Measurements from ENCODE around the gene ELFN1.

ELFN1 gene

GRCh38 chr7:1739593-1739992 lies 69.5 kb downstream of the ELFN1 start:
- no peak for DNase-seq (ENCODE audit: extremely low read depth in 1 of 2, low read depth in 1 of 2)

GRCh38 chr7:1740214-1740613 lies 70.1 kb downstream of the ELFN1 start:
- DNase-seq (ENCODE audit: extremely low read depth in 1 of 2, low read depth in 1 of 2) = no peak

GRCh38 chr7:1741246-1741645 lies 71.2 kb downstream of the ELFN1 start:
- no peak for DNase-seq (ENCODE audit: extremely low read depth in 1 of 2, low read depth in 1 of 2)

GRCh38 chr7:1741751-1742554 lies 71.9 kb downstream of the ELFN1 start:
- no peak for DNase-seq (ENCODE audit: extremely low read depth in 1 of 2, low read depth in 1 of 2)

- peak; percentile 10 to 14 for DNase-seq (ENCODE audit: extremely low read depth in 1 of 2, low read depth in 1 of 2)
Measured at GRCh38 chr7:1742555-1743303, 72.7 kb downstream of the ELFN1 start.

- no peak for DNase-seq (ENCODE audit: extremely low read depth in 1 of 2, low read depth in 1 of 2)
Measured at GRCh38 chr7:1743481-1744230, 73.6 kb downstream of the ELFN1 start.

GRCh38 chr7:1744296-1745017 lies 74.4 kb downstream of the ELFN1 start:
- DNase-seq (ENCODE audit: extremely low read depth in 1 of 2, low read depth in 1 of 2) = no peak

GRCh38 chr7:1745018-1745532 lies 75.0 kb downstream of the ELFN1 start:
- DNase-seq (ENCODE audit: extremely low read depth in 1 of 2, low read depth in 1 of 2) = no peak

- no peak for DNase-seq (ENCODE audit: extremely low read depth in 1 of 2, low read depth in 1 of 2)
Measured at GRCh38 chr7:1745576-1746490, 75.8 kb downstream of the ELFN1 start.

- DNase-seq (ENCODE audit: extremely low read depth in 1 of 2, low read depth in 1 of 2) = no peak
Measured at GRCh38 chr7:1746491-1746975, 76.5 kb downstream of the ELFN1 start.

- DNase-seq (ENCODE audit: extremely low read depth in 1 of 2, low read depth in 1 of 2) = no peak
Measured at GRCh38 chr7:1747004-1747801, 77.1 kb downstream of the ELFN1 start.

- DNase-seq (ENCODE audit: extremely low read depth in 1 of 2, low read depth in 1 of 2) = no peak
Measured at GRCh38 chr7:1748076-1748838, 78.2 kb downstream of the ELFN1 start.

GRCh38 chr7:1748839-1749173 lies 78.7 kb downstream of the ELFN1 start:
- no peak for DNase-seq (ENCODE audit: extremely low read depth in 1 of 2, low read depth in 1 of 2)

GRCh38 chr7:1749351-1749863 lies 79.3 kb downstream of the ELFN1 start:
- DNase-seq (ENCODE audit: extremely low read depth in 1 of 2, low read depth in 1 of 2) = no peak

GRCh38 chr7:1749864-1750466 lies 79.9 kb downstream of the ELFN1 start:
- no peak for DNase-seq (ENCODE audit: extremely low read depth in 1 of 2, low read depth in 1 of 2)

- no peak for DNase-seq (ENCODE audit: extremely low read depth in 1 of 2, low read depth in 1 of 2)
Measured at GRCh38 chr7:1750541-1751021, 80.5 kb downstream of the ELFN1 start.

- no peak for DNase-seq (ENCODE audit: extremely low read depth in 1 of 2, low read depth in 1 of 2)
Measured at GRCh38 chr7:1752111-1752510, 82.0 kb downstream of the ELFN1 start.

Measured in activated CD8-positive, alpha-beta memory T cell treated with anti-CD3 and anti-CD28 coated beads for 1 hour (primary cell).